Heart right ventricle (tissue), 16 donors: ENCODE results near the gene GBA2. TPM values are rescaled to one million over a fixed set of nuclear protein-coding genes. Genes with fewer than 3 reads are reported as not detected.

Source experiments
- ATAC-seq, 8 donors: fragments of 200-7000 bp; cut with Tn5 transposase; one replicate each; pipeline ENCODE4 v1.9.1; 2020; ENCODE audit warnings: mild to moderate bottlenecking in 8 of 8, moderate library complexity in 8 of 8, moderate number of reproducible peaks in 1 of 8
- DNase-seq, 2 donors: peaks; one replicate each; pipeline ENCODE4 v3.0.0-alpha.2; 2020
- H3K27ac ChIP-seq, 10 donors: fragments of 200-600 bp; sonication (generic) in 2 of 10; one replicate each; pipeline versions ENCODE4 v1.5.0 to v1.8.0; 2020 to 2022; ENCODE audit warnings: mild to moderate bottlenecking in 3 of 10
- H3K27me3 ChIP-seq, 7 donors: fragments of 200-600 bp; one replicate each; pipeline ENCODE4 v1.8.0; 2021 to 2022; ENCODE audit warnings: mild to moderate bottlenecking in 2 of 7
- H3K36me3 ChIP-seq, 9 donors: fragments of 200-600 bp; sonication (generic) in 1 of 9; one replicate each; pipeline versions ENCODE4 v1.5.0 to v1.8.0; 2020 to 2022; ENCODE audit warnings: mild to moderate bottlenecking in 2 of 9
- H3K4me1 ChIP-seq, 9 donors: fragments of 200-600 bp; sonication (generic) in 1 of 9; one replicate each; pipeline versions ENCODE4 v1.5.0 to v1.8.0; 2020 to 2022; ENCODE audit warnings: mild to moderate bottlenecking in 4 of 9
- H3K4me3 ChIP-seq, 10 donors: fragments of 200-600 bp; sonication (generic) in 2 of 10; one replicate each; pipeline versions ENCODE4 v1.5.0 to v1.8.0; 2020 to 2022; ENCODE audit warnings: mild to moderate bottlenecking in 7 of 10, moderate library complexity in 2 of 10
- H3K9me3 ChIP-seq, 11 donors: fragments of 200-600 bp in 10 of 11; sonication (generic) in 2 of 11; one replicate each; pipeline versions ENCODE4 v1.5.0 to v1.8.0; 2013 to 2022; ENCODE audit warnings: mild to moderate bottlenecking in 2 of 11, control low read depth in 1 of 11, moderate library complexity in 1 of 11
- WGBS, 2 donors: extraction: QIAGEN DNeasy Blood & Tissue Kit; methylation state at CpG; one replicate each; pipeline ENCODE4 v1.1.7; 2013; ENCODE audit warnings: inconsistent platforms in 1 of 2; 5-methylcytosine and 5-hydroxymethylcytosine counted together
- intact Hi-C, 10 donors: fragments of 100-400 bp; cut with DNase I; formaldehyde crosslinking; loops; one replicate each; pipeline versions ENCODE4 v1.11.1 to v1.14.2; 2022
- microRNA-seq, 2 donors: library from miRNA; unstranded; fragments of <30 nt; microRNA quantifications; one replicate each; pipeline ENCODE4 v1.2.0, GENCODE V29; 2021
- polyA plus RNA-seq, 2 donors: library from polyadenylated mRNA; stranded (reverse); fragments of 200-250 nt; gene quantifications; one replicate each; pipeline ENCODE4 v1.2.3, GENCODE V29; 2013
- total RNA-seq, 10 donors: library from RNA; stranded (reverse); fragmentation: NEBNext Ultra II Directional in 3 of 10; extraction: Animal tissue kit (Norgen Biotek cat#: 25700) in 3 of 10; gene quantifications; one replicate each; pipeline versions ENCODE4 v1.2.1 to v1.2.4, GENCODE V29; 2021 to 2023
- TF ChIP-seq, protein P1 (sequence below), 9 donors: fragments of 200-600 bp; sonication (generic) in 2 of 9; IDR thresholded peaks; one replicate each; pipeline versions ENCODE4 v1.5.0 to v1.8.0; 2021 to 2022; ENCODE audit warnings: antibody characterized with exemption in 9 of 9, mild to moderate bottlenecking in 5 of 9, moderate library complexity in 1 of 9
- donor health status: Arrhythmogenic right ventricular cardiomyopathy.
- donor health status: ischemic (EF 13 %, LVEDD 7.1; RV severe dilation, severe dysfunction).
- donor health status: healthy with polysubstance abuse.
- donor health status: DM: no; HTN: yes; CAD: no.
- donor health status: DM: no; HTN: no; CAD: no.
- donor health status: ischemic (EF 25% LVEDD 6.9; RV normal size, moderate dysfunction).
- donor health status: ischemic (EF 25% LVEDD 5.7; RV mildly dilated, moderate dysfunction).
- donor health status: healthy.
- donor health status: DM: yes; HTN: yes; CAD: no.
- donor health status: Ischemic cardiomyopathy.
- donor health status: ischemic (EF 35%, LVEDD 5.7; RV mildly dilated, moderate dysfunction).
- donor health status: nonischemic (EF 11% LVEDD 7.7; RV severe dilation, severe dysfunction).
- donor health status: DM: yes; HTN: yes; CAD: no.
- donor health status: PGD.
- donor health status: ischemic (EF 29% LVEDD 5.4; RV normal size, mild dysfunction).
- donor health status: nonischemic (EF 23%, LVEDD 6.1; RV moderate dilation, normal function).

Gene GBA2
- total and polyA plus RNA-seq, 12 donors = 47.4 to 102 (median 79.5) TPM

DNA sequence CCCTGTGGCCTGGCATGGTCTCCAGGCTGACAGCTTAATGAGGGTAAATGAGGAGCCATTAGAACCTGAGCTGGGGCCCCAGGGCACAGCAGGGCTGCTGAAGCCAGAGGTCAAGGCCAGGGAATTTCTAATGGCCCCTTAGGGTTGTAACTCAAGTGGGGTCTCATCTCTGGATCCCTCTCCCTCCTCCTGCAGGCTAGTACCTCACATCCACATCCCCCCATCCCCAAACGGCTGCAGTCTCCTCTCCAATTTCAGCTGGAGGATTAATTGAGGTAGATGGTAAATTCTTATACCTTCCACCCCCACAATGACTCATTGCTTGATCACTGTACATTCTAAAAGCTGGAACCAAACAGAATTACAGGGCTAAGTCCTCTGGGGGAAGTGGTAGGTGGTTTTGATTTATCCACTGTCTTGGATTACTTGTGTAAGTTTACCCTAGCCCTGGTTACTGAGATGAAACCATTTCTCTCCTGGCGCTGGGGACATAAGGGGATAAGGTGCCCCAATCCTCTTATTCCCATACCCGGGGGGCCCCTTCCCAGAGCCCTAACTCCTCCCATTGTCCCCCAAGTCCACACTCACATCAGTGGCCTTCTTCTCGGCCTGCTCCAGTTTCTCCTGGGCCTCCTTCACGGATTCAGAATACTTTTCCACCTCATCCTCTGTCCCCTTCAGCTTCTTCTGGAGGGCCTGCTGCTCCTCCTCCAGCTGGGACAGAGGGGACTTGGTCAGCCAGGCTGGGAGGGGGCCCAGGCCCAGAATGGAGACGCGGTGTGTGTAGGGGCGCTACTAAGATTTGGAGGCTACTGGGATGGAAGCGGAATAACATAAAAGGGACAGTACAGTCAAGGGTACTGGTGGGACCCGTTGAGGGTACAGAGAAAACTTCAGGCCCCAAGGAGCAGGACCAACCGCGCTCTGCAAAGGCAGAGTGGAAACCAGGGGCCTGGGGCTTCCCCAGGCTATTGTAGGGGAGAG, 60.2 kb downstream of the GBA2 start:
- peaks cover 9 to 67% (median 48%) of the 10 kb centered on the region in 9 donors for H3K4me1 ChIP-seq

DNA sequence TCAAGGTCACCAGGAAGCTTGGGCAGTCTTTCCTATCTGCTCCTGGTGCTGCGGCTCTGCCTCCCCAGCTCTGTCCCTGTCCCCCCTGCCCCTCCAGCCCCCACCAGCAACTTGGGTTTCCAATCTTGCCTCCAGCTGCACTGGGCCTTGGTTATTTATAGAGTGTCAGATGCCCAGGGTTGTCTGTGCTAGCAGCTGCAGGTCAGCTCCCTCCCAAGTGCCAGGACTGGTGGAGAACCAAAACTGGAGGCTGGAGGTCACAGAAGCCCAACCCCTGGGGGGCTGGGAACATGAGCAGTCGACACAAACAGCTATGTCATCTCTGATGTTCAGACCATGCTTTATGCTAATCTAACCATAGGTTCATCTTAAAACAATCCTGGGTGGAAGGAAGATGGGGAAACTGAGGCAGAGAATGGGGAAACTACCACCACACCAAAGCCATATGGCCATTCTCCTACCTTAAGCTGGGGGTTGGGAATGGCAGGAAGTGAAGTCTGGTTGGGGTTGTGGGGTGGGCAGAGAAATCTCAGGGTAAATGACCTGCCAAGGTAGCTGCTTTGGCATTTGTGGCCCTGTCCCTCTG, 61.0 kb downstream of the GBA2 start:
- H3K36me3 ChIP-seq = peaks cover 0 to 38% (median 25%) of the 10 kb centered on the region in 9 donors
- peak overlapping the region; percentile 42 to 100 (median 94) for H3K27ac ChIP-seq
- 38 to 42% methylated on average over 2 of the region's 2 CpGs for WGBS, 2 donors
- peak in 1 of 8 donors; percentile 4 for ATAC-seq
- intact Hi-C loops = loop anchor here in 3 of 10 donors (2.0 kb wide), 2 partner anchors 23 to 29 kb away; partner anchors contain the start of genes CCDC107 (in 2 of the 3), RMRP (in 2 of the 3) and ARHGEF39 (in 1 of the 3)
- peak overlapping the region in 9 of 10 donors; percentile 45 to 86 (median 75) for H3K4me3 ChIP-seq
- peaks cover 0 to 8% (median 0%) of the 10 kb centered on the region in 7 donors for H3K27me3 ChIP-seq
- TF ChIP-seq, protein P1, sequence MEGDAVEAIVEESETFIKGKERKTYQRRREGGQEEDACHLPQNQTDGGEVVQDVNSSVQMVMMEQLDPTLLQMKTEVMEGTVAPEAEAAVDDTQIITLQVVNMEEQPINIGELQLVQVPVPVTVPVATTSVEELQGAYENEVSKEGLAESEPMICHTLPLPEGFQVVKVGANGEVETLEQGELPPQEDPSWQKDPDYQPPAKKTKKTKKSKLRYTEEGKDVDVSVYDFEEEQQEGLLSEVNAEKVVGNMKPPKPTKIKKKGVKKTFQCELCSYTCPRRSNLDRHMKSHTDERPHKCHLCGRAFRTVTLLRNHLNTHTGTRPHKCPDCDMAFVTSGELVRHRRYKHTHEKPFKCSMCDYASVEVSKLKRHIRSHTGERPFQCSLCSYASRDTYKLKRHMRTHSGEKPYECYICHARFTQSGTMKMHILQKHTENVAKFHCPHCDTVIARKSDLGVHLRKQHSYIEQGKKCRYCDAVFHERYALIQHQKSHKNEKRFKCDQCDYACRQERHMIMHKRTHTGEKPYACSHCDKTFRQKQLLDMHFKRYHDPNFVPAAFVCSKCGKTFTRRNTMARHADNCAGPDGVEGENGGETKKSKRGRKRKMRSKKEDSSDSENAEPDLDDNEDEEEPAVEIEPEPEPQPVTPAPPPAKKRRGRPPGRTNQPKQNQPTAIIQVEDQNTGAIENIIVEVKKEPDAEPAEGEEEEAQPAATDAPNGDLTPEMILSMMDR (IDR thresholded peaks at IDR 0.05) = no peak
- peak in 1 of 2 donors; percentile 47 for DNase-seq
- H3K4me1 ChIP-seq = peaks cover 9 to 71% (median 48%) of the 10 kb centered on the region in 9 donors
- no peaks in the 10 kb centered on the region for H3K9me3 ChIP-seq

More for the DNA sequence above, 60.2 kb downstream of the GBA2 start:
- intact Hi-C loops = loop anchor here in 2 of 10 donors (2.0 kb wide), 1 partner anchor 30 kb away; the partner anchor contains the start of genes CCDC107 (in 2 of the 2) and RMRP (in 2 of the 2)
- peak in 1 of 8 donors; percentile 2 for ATAC-seq
- Histone ChIP-seq H3K4me3 (peak overlapping the region; percentile 45 to 86 (median 71)), H3K9me3 (no peaks in the 10 kb centered on the region), H3K36me3 (peaks cover 0 to 30% (median 18%) of the 10 kb centered on the region in 9 donors), H3K27ac (peak overlapping the region; percentile 72 to 100 (median 94)), H3K27me3 (peaks cover 0 to 8% (median 0%) of the 10 kb centered on the region in 7 donors)
- TF ChIP-seq, protein P1 (IDR thresholded peaks at IDR 0.05) = no peak
- DNase-seq = no peak
- WGBS, 2 donors = 46 to 49% methylated on average over 12 of the region's 12 CpGs

DNA sequence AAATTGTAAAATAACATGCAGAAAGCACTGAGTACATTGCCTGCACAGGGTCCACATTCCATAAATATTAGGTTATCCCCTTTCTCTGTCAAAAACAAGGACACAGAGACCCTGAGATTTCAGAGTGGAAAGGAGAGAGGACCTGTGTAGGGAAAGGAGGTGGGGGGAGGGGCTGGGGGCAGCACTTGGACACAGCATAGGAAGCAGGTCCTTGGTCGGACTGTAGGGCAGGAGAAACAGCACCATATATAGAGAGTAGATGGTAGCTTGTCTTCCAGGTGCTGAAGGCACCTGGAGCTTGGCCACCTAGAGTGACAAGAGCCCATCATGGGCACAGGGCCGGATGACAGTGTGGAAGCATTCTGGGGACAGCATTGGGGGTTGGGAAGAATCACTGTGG, 61.7 kb downstream of the GBA2 start:
- Histone ChIP-seq H3K27ac (peak overlapping the region in 9 of 10 donors; percentile 42 to 100 (median 97)), H3K4me1 (peaks cover 9 to 71% (median 48%) of the 10 kb centered on the region in 9 donors), H3K27me3 (peaks cover 0 to 8% (median 0%) of the 10 kb centered on the region in 7 donors), H3K36me3 (peaks cover 0 to 45% (median 32%) of the 10 kb centered on the region in 9 donors), H3K9me3 (no peaks in the 10 kb centered on the region), H3K4me3 (peak overlapping the region in 9 of 10 donors; percentile 45 to 86 (median 75))
- ATAC-seq = no peak
- no peak for DNase-seq
- intact Hi-C loops = loop anchor here in 1 of 10 donors (2.0 kb wide), 1 partner anchor 23 kb away; the partner anchor contains the start of gene ARHGEF39
- WGBS, 2 donors = 54 to 58% methylated on average over 2 of the region's 2 CpGs
- TF ChIP-seq, protein P1 (IDR thresholded peaks at IDR 0.05) = no peak

Small RNA genes lying within 50 kb of the gene (microRNA-seq; reads per million reads assigned to microRNA genes)
- gene MIR6852 (0 reads per million in 2 donors), gene MIR6853 (0 to 0.60 reads per million in 2 donors)

Other genes with a start within 250 kb of the GBA2 start
- gene TESK1, start 144.0 kb downstream of the GBA2 start, total RNA-seq = 10 to 100 TPM; 18.0 to 33.1 (median 22.7) TPM
- 10 to 100 TPM; 36.4 to 38.8 TPM for gene TESK1, start 144.0 kb downstream of the GBA2 start, polyA plus RNA-seq
- gene CD72, start 130.8 kb downstream of the GBA2 start, total RNA-seq = 1 to 10 TPM in 4 of 10 donors, under 1 TPM in 5, not detected in 1; 0.51 to 6.8 (median 0.54) TPM
- gene CD72, start 130.8 kb downstream of the GBA2 start, polyA plus RNA-seq = under 1 TPM; 0.43 to 0.73 TPM
- gene SIT1, start 98.3 kb downstream of the GBA2 start, total RNA-seq = 1 to 10 TPM in 1 of 10 donors, under 1 TPM in 5, not detected in 4; 0.19 to 3.6 (median 0.33) TPM
- under 1 TPM in 1 of 2 donors, not detected in 1; 0.25 TPM for gene SIT1, start 98.3 kb downstream of the GBA2 start, polyA plus RNA-seq
- gene RMRP, start 91.2 kb downstream of the GBA2 start, total RNA-seq = over 10,000 TPM in 3 of 10 donors, 1,000 to 10,000 TPM in 7; 3,879 to 14,997 (median 5,788) TPM
- 100 to 1,000 TPM in 1 of 2 donors, 10 to 100 TPM in 1; 14.9 to 476 TPM for gene RMRP, start 91.2 kb downstream of the GBA2 start, polyA plus RNA-seq
- 10 to 100 TPM; 37.9 to 54.0 (median 43.9) TPM for gene CCDC107, start 90.9 kb downstream of the GBA2 start, total RNA-seq
- 100 to 1,000 TPM in 1 of 2 donors, 10 to 100 TPM in 1; 95.3 to 210 TPM for gene CCDC107, start 90.9 kb downstream of the GBA2 start, polyA plus RNA-seq
- under 1 TPM in 8 of 10 donors, not detected in 2; 0.09 to 0.85 (median 0.30) TPM for gene ARHGEF39, start 84.0 kb downstream of the GBA2 start, total RNA-seq
- gene ARHGEF39, start 84.0 kb downstream of the GBA2 start, polyA plus RNA-seq = 1 to 10 TPM in 1 of 2 donors, under 1 TPM in 1; 0.35 to 1.3 TPM
- 10 to 100 TPM in 1 of 10 donors, 1 to 10 TPM in 1, under 1 TPM in 3, not detected in 5; 0.20 to 13.2 (median 0.24) TPM for gene CA9, start 75.3 kb downstream of the GBA2 start, total RNA-seq
- gene CA9, start 75.3 kb downstream of the GBA2 start, polyA plus RNA-seq = 1 to 10 TPM in 1 of 2 donors, not detected in 1; 1.0 TPM
- gene TPM2, start 59.3 kb downstream of the GBA2 start, total RNA-seq = 100 to 1,000 TPM; 548 to 922 (median 784) TPM
- 1,000 to 10,000 TPM in 1 of 2 donors, 100 to 1,000 TPM in 1; 597 to 1,940 TPM for gene TPM2, start 59.3 kb downstream of the GBA2 start, polyA plus RNA-seq
- 100 to 1,000 TPM; 206 to 323 (median 238) TPM for gene TLN1, start 17.0 kb downstream of the GBA2 start, total RNA-seq
- 100 to 1,000 TPM in 1 of 2 donors, 10 to 100 TPM in 1; 99.6 to 247 TPM for gene TLN1, start 17.0 kb downstream of the GBA2 start, polyA plus RNA-seq
- gene CREB3, start 16.6 kb downstream of the GBA2 start, total RNA-seq = 10 to 100 TPM; 16.2 to 29.5 (median 20.2) TPM
- 10 to 100 TPM; 24.4 to 39.1 TPM for gene CREB3, start 16.6 kb downstream of the GBA2 start, polyA plus RNA-seq
- gene RGP1, start 59 bp upstream of the GBA2 start, total RNA-seq = 10 to 100 TPM; 31.1 to 39.4 (median 34.0) TPM
- gene RGP1, start 59 bp upstream of the GBA2 start, polyA plus RNA-seq = 1 to 10 TPM; 8.2 to 9.3 TPM
- under 1 TPM in 1 of 10 donors, not detected in 9; 0.60 TPM for gene MSMP, start 5.0 kb upstream of the GBA2 start, total RNA-seq
- gene MSMP, start 5.0 kb upstream of the GBA2 start, polyA plus RNA-seq = under 1 TPM in 1 of 2 donors, not detected in 1; 0.19 TPM
- gene NPR2, start 42.4 kb upstream of the GBA2 start, total RNA-seq = 10 to 100 TPM; 18.9 to 26.4 (median 20.8) TPM
- gene NPR2, start 42.4 kb upstream of the GBA2 start, polyA plus RNA-seq = 10 to 100 TPM; 13.5 to 25.5 TPM
- 1 to 10 TPM in 9 of 10 donors, under 1 TPM in 1; 0.86 to 4.2 (median 2.9) TPM for gene SPAG8, start 63.0 kb upstream of the GBA2 start, total RNA-seq
- 1 to 10 TPM in 1 of 2 donors, under 1 TPM in 1; 0.84 to 6.0 TPM for gene SPAG8, start 63.0 kb upstream of the GBA2 start, polyA plus RNA-seq
- gene HINT2, start 65.8 kb upstream of the GBA2 start, total RNA-seq = 10 to 100 TPM; 56.8 to 83.1 (median 76.7) TPM
- gene HINT2, start 65.8 kb upstream of the GBA2 start, polyA plus RNA-seq = 100 to 1,000 TPM in 1 of 2 donors, 10 to 100 TPM in 1; 69.9 to 120 TPM
- gene FAM221B, start 79.5 kb upstream of the GBA2 start, total RNA-seq = not detected
- not detected for gene FAM221B, start 79.5 kb upstream of the GBA2 start, polyA plus RNA-seq
- 10 to 100 TPM; 13.6 to 22.9 (median 20.5) TPM for gene TMEM8B, start 80.0 kb upstream of the GBA2 start, total RNA-seq
- 1 to 10 TPM; 6.7 to 8.0 TPM for gene TMEM8B, start 80.0 kb upstream of the GBA2 start, polyA plus RNA-seq
- not detected for gene OR13J1, start 121.2 kb upstream of the GBA2 start, total RNA-seq
- not detected for gene OR13J1, start 121.2 kb upstream of the GBA2 start, polyA plus RNA-seq
- 1 to 10 TPM; 1.5 to 6.1 (median 2.2) TPM for gene HRCT1, start 157.0 kb upstream of the GBA2 start, total RNA-seq
- 10 to 100 TPM in 1 of 2 donors, 1 to 10 TPM in 1; 7.2 to 13.9 TPM for gene HRCT1, start 157.0 kb upstream of the GBA2 start, polyA plus RNA-seq
- gene SPAAR, start 160.3 kb upstream of the GBA2 start, total RNA-seq = 10 to 100 TPM in 2 of 10 donors, 1 to 10 TPM in 8; 2.8 to 14.4 (median 5.0) TPM
- 10 to 100 TPM in 1 of 2 donors, 1 to 10 TPM in 1; 7.4 to 20.8 TPM for gene SPAAR, start 160.3 kb upstream of the GBA2 start, polyA plus RNA-seq
- gene OR2S2, start 208.9 kb upstream of the GBA2 start, total RNA-seq = not detected
- not detected for gene OR2S2, start 208.9 kb upstream of the GBA2 start, polyA plus RNA-seq